Transverse colon (tissue), 4 donors: ENCODE results near the gene ARHGAP44. TPM values are rescaled to one million over a fixed set of nuclear protein-coding genes. Genes with fewer than 3 reads are reported as not detected.

Experiments
- DNase-seq: peaks from one replicate; pipeline ENCODE4 v3.0.0-alpha.2; 2019
- H3K27ac ChIP-seq, 4 donors: fragments of 200-600 bp; sonication (generic); 2 replicates each; pipeline ENCODE4 v1.5.1; 2016 to 2018; ENCODE audit warnings: inconsistent platforms in 4 of 4
- H3K27me3 ChIP-seq: fragments of 200-600 bp; sonication (generic); 2 replicates; pipeline ENCODE4 v1.5.1; 2017; ENCODE audit warnings: inconsistent platforms
- H3K36me3 ChIP-seq, 4 donors: fragments of 200-600 bp; sonication (generic); 2 replicates each; pipeline ENCODE4 v1.5.1; 2017 to 2019; ENCODE audit warnings: inconsistent platforms in 4 of 4
- H3K4me1 ChIP-seq, 4 donors: fragments of 200-600 bp; sonication (generic); 2 replicates each; pipeline ENCODE4 v1.5.1; 2017 to 2020; ENCODE audit warnings: inconsistent platforms in 4 of 4
- H3K4me3 ChIP-seq, 4 donors: fragments of 200-600 bp; sonication (generic); 1 replicate in 1 of 4; 2 replicates in 3 of 4; pipeline versions ENCODE4 v1.5.1 to v1.6.1; 2017 to 2019; ENCODE audit warnings: inconsistent platforms in 4 of 4
- H3K9me3 ChIP-seq, 2 donors: fragments of 200-600 bp; sonication (generic); 2 replicates each; pipeline ENCODE4 v1.5.1; 2017 to 2019; ENCODE audit warnings: inconsistent platforms in 2 of 2
- EP300 ChIP-seq: sonication (generic); formaldehyde crosslinking; IDR thresholded peaks from one replicate; pipeline ENCODE4 v1.6.1; 2017; ENCODE audit warnings: antibody characterized with exemption, low read depth
- POLR2A ChIP-seq: fragments of 450-650 bp; IDR thresholded peaks from one replicate; pipeline ENCODE4 v1.6.1; 2016; ENCODE audit warnings: antibody characterized with exemption, mild to moderate bottlenecking, moderate library complexity
- POLR2AphosphoS5 ChIP-seq, 3 donors: sonication (generic); formaldehyde crosslinking; IDR thresholded peaks; one replicate each; pipeline ENCODE4 v1.6.1; 2016; ENCODE audit warnings: antibody characterized with exemption in 3 of 3
- WGBS, 2 donors: methylation state at CpG; one replicate each; pipeline ENCODE4 v1.1.5; 2018; ENCODE audit warnings: low coverage in 1 of 2; 5-methylcytosine and 5-hydroxymethylcytosine counted together
- in situ Hi-C, 4 donors: fragments of 200-750 bp; cut with MboI; loops; one replicate each; pipeline versions ENCODE4 v1.15.0 to v1.15.1; 2017; ENCODE audit warnings: low sequenced_read_pairs in 3 of 4, low pct_ligation_motif_present in 1 of 4, low pct_unique_long_range_greater_than_20kb in 1 of 4
- intact Hi-C: fragments of 100-400 bp; cut with DNase I; formaldehyde crosslinking; loops from one replicate; pipeline ENCODE4 v1.15.1; 2023; ENCODE audit warnings: low total_unique reads
- total RNA-seq, 4 donors: library from RNA; depleted of rRNA; stranded (reverse); fragments of >200 nt; gene quantifications; one replicate each; pipeline ENCODE4 v1.1.0, GENCODE V29; 2016
- TF ChIP-seq, protein P1 (sequence below), 5 experiments: fragments of 200-600 bp in 3 of 5; fragments of 450-650 bp in 2 of 5; sonication (generic) in 3 of 5; IDR thresholded peaks; 1 replicate in 2 of 5; 2 replicates in 3 of 5; pipeline ENCODE4 v1.5.1; 2016 to 2017; ENCODE audit warnings: antibody characterized with exemption in 5 of 5, inconsistent platforms in 3 of 5, mild to moderate bottlenecking in 2 of 5, moderate library complexity in 1 of 5

Gene ARHGAP44
- total RNA-seq, 4 donors from 2014 or later = 29.2 to 107 (median 53.9) TPM

DNA sequence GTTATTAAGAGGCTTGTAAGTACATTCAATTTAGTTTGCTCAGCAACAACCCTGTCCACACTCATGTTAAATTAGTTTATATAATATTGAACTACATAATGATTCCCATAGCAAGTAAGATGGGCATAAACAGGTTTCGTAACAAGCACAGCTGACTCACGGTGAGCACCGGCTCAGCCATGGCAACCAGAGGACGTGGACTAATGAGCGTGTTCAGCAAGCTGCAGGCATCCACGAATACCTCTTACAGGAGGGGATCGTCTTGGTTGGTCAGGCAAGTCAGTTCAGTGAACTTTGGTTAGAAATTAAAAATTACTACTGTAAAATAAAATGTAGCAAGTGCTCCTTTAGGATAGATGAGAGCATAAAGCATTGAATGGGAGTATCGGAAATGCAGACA, 170.1 kb downstream of the ARHGAP44 start:
- Histone ChIP-seq H3K4me1 (no peaks in the 10 kb centered on the region), H3K9me3 (no peaks in the 10 kb centered on the region), H3K36me3 (peaks cover 0 to 28% (median 2%) of the 10 kb centered on the region in 4 donors), H3K27ac (no peak overlapping the region), H3K27me3 (no peaks in the 10 kb centered on the region), H3K4me3 (no peak overlapping the region)
- no peak for TF ChIP-seq POLR2A
- TF ChIP-seq EP300 = no peak
- TF ChIP-seq, protein P1, sequence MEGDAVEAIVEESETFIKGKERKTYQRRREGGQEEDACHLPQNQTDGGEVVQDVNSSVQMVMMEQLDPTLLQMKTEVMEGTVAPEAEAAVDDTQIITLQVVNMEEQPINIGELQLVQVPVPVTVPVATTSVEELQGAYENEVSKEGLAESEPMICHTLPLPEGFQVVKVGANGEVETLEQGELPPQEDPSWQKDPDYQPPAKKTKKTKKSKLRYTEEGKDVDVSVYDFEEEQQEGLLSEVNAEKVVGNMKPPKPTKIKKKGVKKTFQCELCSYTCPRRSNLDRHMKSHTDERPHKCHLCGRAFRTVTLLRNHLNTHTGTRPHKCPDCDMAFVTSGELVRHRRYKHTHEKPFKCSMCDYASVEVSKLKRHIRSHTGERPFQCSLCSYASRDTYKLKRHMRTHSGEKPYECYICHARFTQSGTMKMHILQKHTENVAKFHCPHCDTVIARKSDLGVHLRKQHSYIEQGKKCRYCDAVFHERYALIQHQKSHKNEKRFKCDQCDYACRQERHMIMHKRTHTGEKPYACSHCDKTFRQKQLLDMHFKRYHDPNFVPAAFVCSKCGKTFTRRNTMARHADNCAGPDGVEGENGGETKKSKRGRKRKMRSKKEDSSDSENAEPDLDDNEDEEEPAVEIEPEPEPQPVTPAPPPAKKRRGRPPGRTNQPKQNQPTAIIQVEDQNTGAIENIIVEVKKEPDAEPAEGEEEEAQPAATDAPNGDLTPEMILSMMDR (IDR thresholded peaks at IDR 0.05) = no peak
- TF ChIP-seq POLR2AphosphoS5 (IDR thresholded peaks at IDR 0.05) = no peak
- no peak for DNase-seq
- 90 to 95% methylated on average over 8 of the region's 8 CpGs for WGBS, 2 donors
- intact Hi-C loops = no loop called here
- in situ Hi-C loops = no loop called here

DNA sequence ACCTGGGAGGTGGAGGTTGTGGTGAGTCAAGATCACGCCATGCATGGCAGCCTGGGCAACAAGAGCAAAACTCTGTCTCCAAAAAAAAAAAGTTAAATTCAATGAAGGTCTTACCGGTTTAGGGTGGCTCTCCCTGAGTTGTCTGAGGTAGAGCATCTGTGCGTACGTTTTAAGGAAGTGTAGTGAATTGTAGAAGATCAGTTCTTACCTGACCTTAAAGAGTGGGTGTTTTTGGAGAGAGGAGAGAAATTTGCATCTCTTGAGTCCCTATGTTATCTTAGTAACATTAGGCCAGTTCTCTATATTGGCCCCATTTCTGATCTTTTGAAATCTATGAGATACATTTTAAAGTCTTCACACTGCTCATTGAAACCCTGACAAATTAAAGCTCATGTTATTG, 172.4 kb downstream of the ARHGAP44 start:
- no peaks in the 10 kb centered on the region for H3K27me3 ChIP-seq
- intact Hi-C loops (no loop called here), in situ Hi-C loops (no loop called here)
- H3K36me3 ChIP-seq = peaks cover 0 to 15% (median under 1%) of the 10 kb centered on the region in 4 donors
- no peak overlapping the region for H3K4me3 ChIP-seq
- no peaks in the 10 kb centered on the region for H3K9me3 ChIP-seq
- no peak for DNase-seq
- H3K4me1 ChIP-seq = no peaks in the 10 kb centered on the region
- no peak overlapping the region for H3K27ac ChIP-seq
- TF ChIP-seq EP300 (no peak), POLR2AphosphoS5 (IDR thresholded peaks at IDR 0.05) (no peak), POLR2A (no peak)
- TF ChIP-seq, protein P1 (IDR thresholded peaks at IDR 0.05) = no peak
- 88 to 89% methylated on average over 4 of the region's 4 CpGs for WGBS, 2 donors

DNA sequence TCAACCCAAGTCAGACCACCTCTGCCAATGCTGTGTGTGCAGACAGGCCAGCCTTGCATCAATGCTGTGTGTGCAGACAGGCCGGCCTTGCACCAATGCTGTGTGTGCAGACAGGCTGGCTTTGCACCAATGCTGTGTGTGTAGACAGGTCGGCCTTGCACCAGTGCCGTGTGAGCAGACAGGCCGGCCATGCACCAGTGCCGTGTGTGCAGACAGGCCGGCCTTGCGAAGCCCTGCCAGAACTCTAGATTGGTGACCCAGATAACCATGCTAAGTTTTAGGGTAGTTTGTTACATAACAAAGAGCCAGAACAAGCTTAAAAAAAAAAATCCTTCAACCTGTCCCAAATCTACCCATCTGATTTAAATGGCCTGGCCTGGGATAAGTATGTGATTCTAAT, 174.2 kb downstream of the ARHGAP44 start:
- no peak overlapping the region for H3K4me3 ChIP-seq
- intact Hi-C loops (no loop called here), in situ Hi-C loops (no loop called here)
- no peak overlapping the region for H3K27ac ChIP-seq
- TF ChIP-seq POLR2A (no peak), EP300 (no peak), POLR2AphosphoS5 (IDR thresholded peaks at IDR 0.05) (no peak)
- DNase-seq = no peak
- H3K9me3 ChIP-seq = no peaks in the 10 kb centered on the region
- H3K36me3 ChIP-seq = peaks cover 0 to 5% (median 0%) of the 10 kb centered on the region in 4 donors
- no peaks in the 10 kb centered on the region for H3K27me3 ChIP-seq
- WGBS, 2 donors = 89% methylated on average over 7 of the region's 7 CpGs; no CpG with 5 or more reads in 1 of the 2 donors
- no peaks in the 10 kb centered on the region for H3K4me1 ChIP-seq

DNA sequence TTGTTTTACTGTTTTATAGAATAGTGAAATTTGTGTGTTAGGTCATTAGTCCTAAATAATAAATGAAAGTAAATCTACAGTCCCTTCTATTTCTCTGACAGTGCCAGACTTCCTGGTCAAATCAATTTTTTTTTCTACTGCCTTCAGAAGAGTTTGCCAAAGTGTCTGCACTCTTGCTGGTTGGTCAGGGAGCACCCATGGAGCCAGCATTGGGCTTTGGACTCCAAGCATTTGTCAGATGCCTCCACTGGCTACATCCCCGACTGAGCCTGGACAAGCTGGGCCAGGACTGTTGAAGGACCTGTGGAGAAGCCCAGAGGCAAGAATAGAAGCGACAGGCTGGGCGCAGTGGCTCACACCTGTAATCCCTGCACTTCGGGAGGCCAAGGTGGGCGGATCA, 174.9 kb downstream of the ARHGAP44 start:
- Histone ChIP-seq H3K4me3 (no peak overlapping the region), H3K27ac (no peak overlapping the region), H3K36me3 (peaks cover 0 to 5% (median 0%) of the 10 kb centered on the region in 4 donors), H3K9me3 (no peaks in the 10 kb centered on the region), H3K27me3 (no peaks in the 10 kb centered on the region), H3K4me1 (no peaks in the 10 kb centered on the region)
- in situ Hi-C loops (no loop called here), intact Hi-C loops (no loop called here)
- TF ChIP-seq POLR2A = no peak
- no peak for TF ChIP-seq POLR2AphosphoS5 (IDR thresholded peaks at IDR 0.05)
- no peak for TF ChIP-seq EP300
- TF ChIP-seq, protein P1 (IDR thresholded peaks at IDR 0.05) = no peak
- DNase-seq = no peak
- WGBS, 2 donors = 92% methylated on average over 5 of the region's 5 CpGs; no CpG with 5 or more reads in 1 of the 2 donors

DNA sequence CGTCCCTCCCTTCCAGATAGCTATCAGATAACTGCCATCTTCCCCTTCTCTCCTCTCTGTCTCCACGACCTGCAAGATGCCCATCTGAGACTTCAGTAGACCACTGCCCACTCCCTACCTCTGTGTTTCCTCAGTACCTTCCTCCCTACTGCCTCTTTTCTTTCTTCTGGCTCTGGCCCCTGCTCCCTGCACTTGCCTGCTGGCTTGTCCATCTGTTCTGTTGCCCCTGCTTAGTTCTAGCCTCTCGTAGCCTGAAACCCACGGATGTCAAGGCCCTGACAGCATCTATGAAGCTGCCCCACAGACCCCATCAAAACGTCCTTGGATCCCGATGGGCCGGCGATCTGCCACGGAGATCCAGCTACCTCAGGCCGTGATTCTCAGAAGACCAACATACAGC, 175.5 kb downstream of the ARHGAP44 start:
- no peak overlapping the region for H3K4me3 ChIP-seq
- TF ChIP-seq POLR2AphosphoS5 (IDR thresholded peaks at IDR 0.05) = no peak
- TF ChIP-seq EP300 = no peak
- TF ChIP-seq, protein P1 (IDR thresholded peaks at IDR 0.05) = no peak
- no peak for TF ChIP-seq POLR2A
- no peaks in the 10 kb centered on the region for H3K4me1 ChIP-seq
- DNase-seq = no peak
- H3K9me3 ChIP-seq = no peaks in the 10 kb centered on the region
- no peaks in the 10 kb centered on the region for H3K27me3 ChIP-seq
- WGBS, 2 donors = 65 to 79% methylated on average over 4 to 10 of the region's 10 CpGs
- peaks cover 0 to under 1% (median 0%) of the 10 kb centered on the region in 4 donors for H3K36me3 ChIP-seq
- in situ Hi-C loops (no loop called here), intact Hi-C loops (no loop called here)
- H3K27ac ChIP-seq = no peak overlapping the region
